H9 (cell line): Measurements from ENCODE around the gene ACRV1. TPM values are rescaled to one million over a fixed set of nuclear protein-coding genes. Genes with fewer than 3 reads are reported as not detected.

Experiments
- DNase-seq: peaks from one replicate; pipeline ENCODE4 v3.0.0-alpha.2; 2017
- H2AFZ ChIP-seq: one replicate; pipeline ENCODE4 v1.6.1; 2013; ENCODE audit warnings: mild to moderate bottlenecking, low read length, control low read depth, moderate library complexity
- H2AK5ac ChIP-seq: 2 replicates; pipeline ENCODE4 v1.6.1; 2013; ENCODE audit warnings: low read length, control low read depth, mixed read lengths; ENCODE audit not compliant: insufficient read length
- H2BK120ac ChIP-seq: one replicate; pipeline ENCODE4 v1.6.1; 2013; ENCODE audit warnings: low read depth, mild to moderate bottlenecking, low read length, control low read depth, inconsistent platforms; ENCODE audit not compliant: poor library complexity, severe bottlenecking
- H2BK12ac ChIP-seq: 2 replicates; pipeline ENCODE4 v1.6.1; 2013; ENCODE audit warnings: low read length, control low read depth, mixed read lengths, low read depth; ENCODE audit not compliant: insufficient read length
- H2BK15ac ChIP-seq: 2 replicates; pipeline ENCODE4 v1.6.1; 2013; ENCODE audit warnings: low read depth, low read length, control low read depth
- H2BK20ac ChIP-seq: one replicate; pipeline ENCODE4 v1.6.1; 2013; ENCODE audit warnings: low read depth, mild to moderate bottlenecking, low read length, control low read depth, inconsistent platforms; ENCODE audit not compliant: poor library complexity, severe bottlenecking
- H2BK5ac ChIP-seq: 2 replicates; pipeline ENCODE4 v1.6.1; 2013; ENCODE audit warnings: low read length, control low read depth, mixed read lengths; ENCODE audit not compliant: insufficient read length
- H3K14ac ChIP-seq: 2 replicates; pipeline ENCODE4 v1.6.1; 2013; ENCODE audit warnings: low read length, control low read depth; ENCODE audit not compliant: insufficient read depth
- H3K18ac ChIP-seq: 2 replicates; pipeline ENCODE4 v1.6.1; 2013; ENCODE audit warnings: low read depth, mild to moderate bottlenecking, mixed read lengths, low read length, control low read depth; ENCODE audit not compliant: insufficient read length
- H3K23ac ChIP-seq: 2 replicates; pipeline ENCODE4 v1.6.1; 2013; ENCODE audit warnings: low read length, control low read depth, mixed read lengths, low read depth; ENCODE audit not compliant: insufficient read length
- H3K23me2 ChIP-seq: 2 replicates; pipeline ENCODE4 v1.6.1; 2013; ENCODE audit warnings: low read depth, mild to moderate bottlenecking, mixed read lengths, low read length, control low read depth; ENCODE audit not compliant: insufficient read length, poor library complexity, severe bottlenecking
- H3K27ac ChIP-seq: 2 replicates; pipeline ENCODE4 v1.5.1; 2013; ENCODE audit warnings: low read length, control low read depth, mixed read lengths, low read depth; ENCODE audit not compliant: insufficient read length
- H3K27me3 ChIP-seq: 2 replicates; pipeline ENCODE4 v1.6.1; 2013; ENCODE audit warnings: low read length, control low read depth, inconsistent platforms; ENCODE audit not compliant: insufficient read depth
- H3K4ac ChIP-seq: 2 replicates; pipeline ENCODE4 v1.6.1; 2013; ENCODE audit warnings: low read depth, mild to moderate bottlenecking, control low read depth, inconsistent platforms, low read length, moderate library complexity
- H3K4me1 ChIP-seq: 2 replicates; pipeline ENCODE4 v1.6.1; 2013; ENCODE audit warnings: low read length, control low read depth, inconsistent platforms; ENCODE audit not compliant: insufficient read depth
- H3K4me2 ChIP-seq: 2 replicates; pipeline ENCODE4 v1.6.1; 2013; ENCODE audit warnings: low read length, control low read depth, mixed read lengths; ENCODE audit not compliant: insufficient read length, insufficient read depth
- H3K56ac ChIP-seq: 2 replicates; pipeline ENCODE4 v1.6.1; 2013; ENCODE audit warnings: low read depth, mild to moderate bottlenecking, mixed read lengths, low read length, control low read depth; ENCODE audit not compliant: insufficient read length
- H3K79me1 ChIP-seq: 2 replicates; pipeline ENCODE4 v1.6.1; 2013; ENCODE audit warnings: low read depth, mild to moderate bottlenecking, moderate library complexity, low read length, control low read depth, inconsistent platforms; ENCODE audit not compliant: insufficient read depth, poor library complexity, severe bottlenecking
- H3K79me2 ChIP-seq: 2 replicates; pipeline ENCODE4 v1.6.1; 2013; ENCODE audit warnings: low read length, control low read depth, inconsistent platforms; ENCODE audit not compliant: insufficient read depth
- H3K9ac ChIP-seq: 2 replicates; pipeline ENCODE4 v1.6.1; 2013; ENCODE audit warnings: low read length, control low read depth, mixed read lengths; ENCODE audit not compliant: insufficient read length; ENCODE audit errors: extremely low read depth
- H3K9me3 ChIP-seq: one replicate; pipeline ENCODE4 v1.6.1; 2013; ENCODE audit warnings: low read depth, low read length, inconsistent platforms; ENCODE audit not compliant: control insufficient read depth
- H3T11ph ChIP-seq: one replicate; pipeline ENCODE4 v1.6.1; 2013; ENCODE audit warnings: mild to moderate bottlenecking, low read length, control low read depth, inconsistent platforms
- H4K20me1 ChIP-seq: one replicate; pipeline ENCODE4 v1.6.1; 2013; ENCODE audit not compliant: control insufficient read depth, insufficient read length, insufficient read depth
- H4K5ac ChIP-seq: 2 replicates; pipeline ENCODE4 v1.6.1; 2013; ENCODE audit warnings: low read depth, mild to moderate bottlenecking, mixed read lengths, low read length, control low read depth; ENCODE audit not compliant: insufficient read length
- H4K8ac ChIP-seq: replicated peaks from 2 replicates; pipeline ENCODE4 v1.6.1; 2013; ENCODE audit warnings: low read length, control low read depth, mixed read lengths, low read depth; ENCODE audit not compliant: insufficient read length
- H4K91ac ChIP-seq: 2 replicates; pipeline ENCODE4 v1.6.1; 2013; ENCODE audit warnings: low read depth, mild to moderate bottlenecking, moderate library complexity, mixed read lengths, low read length, control low read depth; ENCODE audit not compliant: insufficient read length
- H3K27ac Mint-ChIP-seq, 3 experiments: 2 replicates in 2 of 3; 3 replicates in 1 of 3; pipeline ENCODE4 v1.8.0; 2020 to 2021; ENCODE audit warnings: mixed read lengths in 3 of 3, mild to moderate bottlenecking in 1 of 3, moderate library complexity in 1 of 3
- H3K27me3 Mint-ChIP-seq: 2 replicates; pipeline ENCODE4 v1.8.0; 2021; ENCODE audit warnings: low read depth, mild to moderate bottlenecking, moderate library complexity, mixed read lengths
- H3K36me3 Mint-ChIP-seq, 3 experiments: 2 replicates in 2 of 3; 3 replicates in 1 of 3; pipeline ENCODE4 v1.8.0; 2020 to 2021; ENCODE audit warnings: low read depth in 3 of 3, mixed read lengths in 3 of 3; ENCODE audit not compliant: insufficient read depth in 1 of 3
- H3K4me1 Mint-ChIP-seq, 2 experiments: 2 replicates each; pipeline ENCODE4 v1.8.0; 2020; ENCODE audit warnings: mixed read lengths in 2 of 2
- H3K4me3 Mint-ChIP-seq, 2 experiments: 2 replicates in 1 of 2; 3 replicates in 1 of 2; pipeline ENCODE4 v1.8.0; 2020 to 2021; ENCODE audit warnings: mild to moderate bottlenecking in 2 of 2, mixed read lengths in 2 of 2, moderate library complexity in 1 of 2
- H3K9me3 Mint-ChIP-seq, 2 experiments: 2 replicates in 1 of 2; 3 replicates in 1 of 2; pipeline ENCODE4 v1.8.0; 2020; ENCODE audit warnings: mild to moderate bottlenecking in 2 of 2, mixed read lengths in 2 of 2, moderate library complexity in 1 of 2
- CTCF ChIP-seq: fragments of 200-600 bp; sonication (generic); conservative IDR thresholded peaks from 3 replicates; pipeline ENCODE4 v1.8.0; 2021; ENCODE audit warnings: antibody characterized with exemption, mild to moderate bottlenecking
- WGBS: extraction: QIAGEN DNeasy Blood & Tissue Kit; methylation state at CpG from one replicate; pipeline ENCODE4 v1.1.7; 2013; ENCODE audit warnings: missing lambda C conversion rate, low lambda C conversion rate, mixed read lengths; ENCODE audit not compliant: insufficient read length; ENCODE audit errors: extremely low coverage; 5-methylcytosine and 5-hydroxymethylcytosine counted together
- total RNA-seq: library from RNA; stranded (reverse); gene quantifications from 2 replicates; pipeline ENCODE4 v1.2.1, GENCODE V29; 2021

The ACRV1 gene
- total RNA-seq, 1 experiment from 2014 or later = not detected

GRCh38 chr11:125728969-125729368 lies 48.3 kb upstream of the ACRV1 start:
- H3K27me3 Mint-ChIP-seq = no peaks in the 10 kb centered on the region; the same call in 1 of the 2 replicates
- no peak overlapping the region for H4K8ac ChIP-seq
- H3K23me2 ChIP-seq = no peaks in the 10 kb centered on the region
- H3K4me2 ChIP-seq = no peak overlapping the region
- no peaks in the 10 kb centered on the region for H3K79me2 ChIP-seq
- H3K27ac ChIP-seq = no peak overlapping the region
- H3K56ac ChIP-seq = no peak overlapping the region
- no peak overlapping the region for H3K18ac ChIP-seq
- H3K4me1 ChIP-seq = no peaks in the 10 kb centered on the region
- no peak for TF ChIP-seq CTCF
- H3K14ac ChIP-seq = no peak overlapping the region
- no peak overlapping the region for H2BK5ac ChIP-seq
- 0 out of 7 replicates have a peak, but pooled peaks cover 0 to 1% (median 0%) of the 10 kb centered on the region in 3 experiments for H3K36me3 Mint-ChIP-seq
- H2AK5ac ChIP-seq = no peak overlapping the region
- H3K27ac Mint-ChIP-seq = no peak overlapping the region
- no peak overlapping the region for H3K9ac ChIP-seq
- no peaks in the 10 kb centered on the region for H3K9me3 ChIP-seq
- no peaks in the 10 kb centered on the region for H3K79me1 ChIP-seq
- H4K91ac ChIP-seq = no peak overlapping the region
- H3K4me3 Mint-ChIP-seq = no peak overlapping the region
- peaks cover 4 to 8% of the 10 kb centered on the region in 2 experiments for H3K4me1 Mint-ChIP-seq
- no CpG with 5 or more reads among the region's 3 CpGs for WGBS
- no peak overlapping the region for H3K23ac ChIP-seq
- no peak overlapping the region for H4K5ac ChIP-seq
- no peaks in the 10 kb centered on the region for H4K20me1 ChIP-seq
- no peak overlapping the region for H2BK15ac ChIP-seq
- no peaks in the 10 kb centered on the region for H3K27me3 ChIP-seq
- no peak overlapping the region for H2BK20ac ChIP-seq
- H2AFZ ChIP-seq = no peak overlapping the region
- H3K4ac ChIP-seq = no peak overlapping the region
- no peak for DNase-seq
- H2BK120ac ChIP-seq = no peak overlapping the region
- no peaks in the 10 kb centered on the region for H3K9me3 Mint-ChIP-seq
- no peak overlapping the region for H2BK12ac ChIP-seq
- no peak overlapping the region for H3T11ph ChIP-seq
